ENCODE data around the gene PROSER1.

DNA sequence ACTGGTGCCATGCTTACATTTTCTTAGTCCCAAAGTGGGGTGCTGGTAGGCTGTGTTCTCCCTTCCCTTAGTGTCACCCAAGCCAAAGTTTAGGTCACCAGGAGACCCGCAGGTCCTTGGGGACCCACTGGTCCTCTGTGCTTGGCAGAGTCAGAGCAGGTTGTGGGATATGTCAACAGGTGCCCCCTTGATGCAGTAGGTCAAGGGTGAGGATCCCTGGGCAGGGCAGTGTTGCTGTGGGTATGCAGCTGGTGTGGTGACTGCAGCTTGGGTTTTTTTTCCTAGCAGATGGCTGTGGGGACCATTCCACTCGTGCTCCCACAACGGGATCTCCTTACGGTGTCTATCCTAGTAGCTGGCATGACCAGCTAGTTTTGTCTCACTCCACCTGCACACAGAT, 24.1 kb upstream of the PROSER1 start:
- TF ChIP-seq POLR2A (IDR thresholded peaks at IDR 0.05; ENCODE audit: borderline replicate concordance, extremely low read depth, insufficient read depth, insufficient read length) (no peak), RAD21 (IDR thresholded peaks at IDR 0.05; ENCODE audit: low read depth) (no peak), EGR1 (IDR thresholded peaks at IDR 0.05; ENCODE audit: low read depth) (no peak), EZH2 (IDR thresholded peaks at IDR 0.05) (no peak), FOSL1 (IDR thresholded peaks at IDR 0.05; ENCODE audit: low read depth) (no peak)
- TF ChIP-seq, protein P1, sequence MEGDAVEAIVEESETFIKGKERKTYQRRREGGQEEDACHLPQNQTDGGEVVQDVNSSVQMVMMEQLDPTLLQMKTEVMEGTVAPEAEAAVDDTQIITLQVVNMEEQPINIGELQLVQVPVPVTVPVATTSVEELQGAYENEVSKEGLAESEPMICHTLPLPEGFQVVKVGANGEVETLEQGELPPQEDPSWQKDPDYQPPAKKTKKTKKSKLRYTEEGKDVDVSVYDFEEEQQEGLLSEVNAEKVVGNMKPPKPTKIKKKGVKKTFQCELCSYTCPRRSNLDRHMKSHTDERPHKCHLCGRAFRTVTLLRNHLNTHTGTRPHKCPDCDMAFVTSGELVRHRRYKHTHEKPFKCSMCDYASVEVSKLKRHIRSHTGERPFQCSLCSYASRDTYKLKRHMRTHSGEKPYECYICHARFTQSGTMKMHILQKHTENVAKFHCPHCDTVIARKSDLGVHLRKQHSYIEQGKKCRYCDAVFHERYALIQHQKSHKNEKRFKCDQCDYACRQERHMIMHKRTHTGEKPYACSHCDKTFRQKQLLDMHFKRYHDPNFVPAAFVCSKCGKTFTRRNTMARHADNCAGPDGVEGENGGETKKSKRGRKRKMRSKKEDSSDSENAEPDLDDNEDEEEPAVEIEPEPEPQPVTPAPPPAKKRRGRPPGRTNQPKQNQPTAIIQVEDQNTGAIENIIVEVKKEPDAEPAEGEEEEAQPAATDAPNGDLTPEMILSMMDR (IDR thresholded peaks at IDR 0.05 in 2 of 3, conservative IDR thresholded peaks at IDR 0.05 in 1 of 3; ENCODE audit: borderline replicate concordance in 1 of 3, insufficient read depth in 1 of 3, low read depth in 2 of 3, low read length in 2 of 3): no peak
